PC-3 (cell line): ENCODE measurements around the gene SLC30A7. TPM values are rescaled to one million over a fixed set of nuclear protein-coding genes. Genes with fewer than 3 reads are reported as not detected.

Experiments used
- ATAC-seq: fragments of 200-7000 bp; cut with Tn5 transposase; 2 replicates; pipeline ENCODE4 v1.9.1; 2020; ENCODE audit warnings: mild to moderate bottlenecking, moderate library complexity
- BruUV-seq: library from RNA; stranded (reverse); fragments of 400-500 nt; replicated peaks from 2 replicates; lab custom pipeline; 2021; lab: Mats Ljungman, UMichigan
- CTCF ChIA-PET: fragments of 300-600 bp; sonication (Branson Sonifier 250); formaldehyde crosslinking; loops from one replicate; lab custom pipeline; 2022; ENCODE audit warnings: antibody characterized with exemption; lab: Charles Lee
- POLR2A ChIA-PET: fragments of 300-600 bp; sonication (Branson Sonifier 250); formaldehyde crosslinking; loops from one replicate; lab custom pipeline; 2022; ENCODE audit warnings: antibody characterized with exemption; ENCODE audit not compliant: unreplicated experiment; lab: Charles Lee
- DNase-seq: peaks from one replicate; pipeline ENCODE4 v3.0.0-alpha.2; 2015
- H2AFZ ChIP-seq: fragments of 300-600 bp; sonication (generic); 2 replicates; pipeline ENCODE4 v1.6.0; 2016; ENCODE audit warnings: antibody characterized with exemption, low read length
- H3F3A ChIP-seq: fragments of 300-600 bp; sonication (generic); one replicate; pipeline ENCODE4 v1.6.0; 2017; ENCODE audit warnings: antibody characterized with exemption, low read length, control low read depth, mild to moderate bottlenecking; ENCODE audit not compliant: unreplicated experiment
- H3K27ac ChIP-seq: fragments of 300-600 bp; sonication (generic); 2 replicates; pipeline ENCODE4 v1.5.1; 2016; ENCODE audit warnings: mild to moderate bottlenecking, low read length
- H3K27me3 ChIP-seq: fragments of 300-600 bp; sonication (generic); 2 replicates; pipeline ENCODE4 v1.6.1; 2016; ENCODE audit warnings: low read length, mixed read lengths
- H3K36me3 ChIP-seq: fragments of 300-600 bp; sonication (generic); 2 replicates; pipeline ENCODE4 v1.6.1; 2016; ENCODE audit warnings: low read depth, mixed run types, low read length, mixed read lengths
- H3K4me1 ChIP-seq: fragments of 300-600 bp; sonication (generic); 2 replicates; pipeline ENCODE4 v1.5.1; 2016; ENCODE audit warnings: low read length; ENCODE audit not compliant: insufficient read depth
- H3K4me2 ChIP-seq: fragments of 300-600 bp; sonication (generic); 2 replicates; pipeline ENCODE4 v1.6.0; 2016; ENCODE audit warnings: low read length
- H3K4me3 ChIP-seq: fragments of 300-600 bp; sonication (generic); 2 replicates; pipeline ENCODE4 v1.5.1; 2016; ENCODE audit warnings: mild to moderate bottlenecking, low read length, mixed read lengths
- H3K79me2 ChIP-seq: fragments of 300-600 bp; sonication (generic); 2 replicates; pipeline ENCODE4 v1.6.1; 2017; ENCODE audit warnings: low read length, mixed read lengths
- H3K9ac ChIP-seq: fragments of 300-600 bp; sonication (generic); 2 replicates; pipeline ENCODE4 v1.6.0; 2016; ENCODE audit warnings: mild to moderate bottlenecking, low read length
- H3K9me2 ChIP-seq: fragments of 300-600 bp; sonication (generic); replicated peaks from 2 replicates; pipeline ENCODE4 v1.6.1; 2016; ENCODE audit warnings: mixed run types, low read length, mixed read lengths
- H3K9me3 ChIP-seq: fragments of 300-600 bp; sonication (generic); 2 replicates; pipeline ENCODE4 v1.6.1; 2016; ENCODE audit warnings: low read length, mixed read lengths
- H4K20me1 ChIP-seq: fragments of 300-600 bp; sonication (generic); 2 replicates; pipeline ENCODE4 v1.6.1; 2016; ENCODE audit warnings: low read length, mixed read lengths
- EZH2 ChIP-seq: fragments of 300-600 bp; sonication (generic); IDR thresholded peaks from one replicate; pipeline ENCODE4 v1.6.1; 2017; ENCODE audit warnings: antibody characterized with exemption, mild to moderate bottlenecking, low read length; ENCODE audit not compliant: unreplicated experiment
- EZH2phosphoT487 ChIP-seq: fragments of 300-600 bp; sonication (generic); IDR thresholded peaks from 2 replicates; pipeline ENCODE4 v1.6.1; 2018; ENCODE audit warnings: mild to moderate bottlenecking, antibody characterized with exemption, low read length, borderline replicate concordance
- intact Hi-C: fragments of 100-400 bp; cut with micrococcal nuclease; formaldehyde crosslinking; loops from 2 replicates; pipeline ENCODE4 v1.9.0; 2023
- total RNA-seq: library from RNA; depleted of rRNA; stranded (reverse); fragments of >200 nt; gene quantifications from 2 replicates; pipeline ENCODE4 v1.2.3, GENCODE V29; 2014
- TF ChIP-seq, protein P1 (sequence below): fragments of 300-600 bp; sonication (generic); conservative IDR thresholded peaks from 2 replicates; pipeline ENCODE4 v1.5.1; 2017; ENCODE audit warnings: antibody characterized with exemption, low read depth, mild to moderate bottlenecking, low read length

Gene SLC30A7
- total RNA-seq, 1 experiment from 2014 or later, result 24.0 TPM

DNA sequence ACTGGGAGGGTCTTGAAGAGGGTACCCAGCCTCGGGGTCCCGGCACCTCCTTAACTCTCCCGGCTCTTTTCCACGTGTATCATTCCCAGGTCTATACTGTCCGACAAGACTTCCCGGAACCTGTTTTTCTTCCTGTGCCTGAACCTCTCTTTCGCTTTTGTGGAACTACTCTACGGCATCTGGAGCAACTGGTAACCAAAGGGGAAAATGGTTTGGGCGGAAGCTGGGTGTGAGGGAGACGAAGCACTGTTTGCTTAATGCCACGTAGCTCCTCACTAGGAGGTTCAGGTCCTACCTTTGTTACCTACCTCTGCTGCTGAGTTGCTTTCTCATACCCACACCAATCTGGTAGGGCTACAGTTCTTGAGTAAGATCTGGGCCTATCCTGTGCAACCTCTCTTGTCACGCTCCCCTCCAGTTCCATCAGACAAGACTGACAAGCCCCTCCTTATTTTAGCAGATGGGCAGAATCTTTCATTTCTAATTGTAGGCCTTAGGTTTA is 642 bp downstream of the SLC30A7 start:
- no TSS peak for BruUV-seq
- H3K27me3 ChIP-seq, result no peaks in the 10 kb centered on the region
- peak overlapping the region; percentile 97 for H3K4me2 ChIP-seq
- H3K27ac ChIP-seq, result peak overlapping the region; percentile 98
- H2AFZ ChIP-seq, result peak overlapping the region; percentile 93
- no peaks in the 10 kb centered on the region for H3K9me3 ChIP-seq
- DNase-seq (peak; percentile 79), ATAC-seq (peak; percentile 47)
- H3K4me3 ChIP-seq, result peak overlapping the region; percentile 92
- H3K36me3 ChIP-seq, result peaks cover 23% of the 10 kb centered on the region
- peak overlapping the region; percentile 95 for H3K9ac ChIP-seq
- peaks cover 10% of the 10 kb centered on the region; the same call in 1 of the 2 replicates for H4K20me1 ChIP-seq
- H3F3A ChIP-seq, result no peaks in the 10 kb centered on the region
- POLR2A ChIA-PET, result interaction anchor here (0.5 to 0.6 kb wide), 3 partner anchors 273 to 754 kb away, joined by 3 to 7 read pairs (median 5); no protein-coding TSS in a partner anchor
- no peak for TF ChIP-seq EZH2phosphoT487
- TF ChIP-seq, protein P1, sequence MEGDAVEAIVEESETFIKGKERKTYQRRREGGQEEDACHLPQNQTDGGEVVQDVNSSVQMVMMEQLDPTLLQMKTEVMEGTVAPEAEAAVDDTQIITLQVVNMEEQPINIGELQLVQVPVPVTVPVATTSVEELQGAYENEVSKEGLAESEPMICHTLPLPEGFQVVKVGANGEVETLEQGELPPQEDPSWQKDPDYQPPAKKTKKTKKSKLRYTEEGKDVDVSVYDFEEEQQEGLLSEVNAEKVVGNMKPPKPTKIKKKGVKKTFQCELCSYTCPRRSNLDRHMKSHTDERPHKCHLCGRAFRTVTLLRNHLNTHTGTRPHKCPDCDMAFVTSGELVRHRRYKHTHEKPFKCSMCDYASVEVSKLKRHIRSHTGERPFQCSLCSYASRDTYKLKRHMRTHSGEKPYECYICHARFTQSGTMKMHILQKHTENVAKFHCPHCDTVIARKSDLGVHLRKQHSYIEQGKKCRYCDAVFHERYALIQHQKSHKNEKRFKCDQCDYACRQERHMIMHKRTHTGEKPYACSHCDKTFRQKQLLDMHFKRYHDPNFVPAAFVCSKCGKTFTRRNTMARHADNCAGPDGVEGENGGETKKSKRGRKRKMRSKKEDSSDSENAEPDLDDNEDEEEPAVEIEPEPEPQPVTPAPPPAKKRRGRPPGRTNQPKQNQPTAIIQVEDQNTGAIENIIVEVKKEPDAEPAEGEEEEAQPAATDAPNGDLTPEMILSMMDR, result no peak
- TF ChIP-seq EZH2, result no peak
- intact Hi-C loops, result no loop called here
- peaks cover 23% of the 10 kb centered on the region for H3K4me1 ChIP-seq
- H3K9me2 ChIP-seq, result no peaks in the 10 kb centered on the region
- CTCF ChIA-PET, result no interaction called here
- peaks cover 63% of the 10 kb centered on the region for H3K79me2 ChIP-seq

DNA sequence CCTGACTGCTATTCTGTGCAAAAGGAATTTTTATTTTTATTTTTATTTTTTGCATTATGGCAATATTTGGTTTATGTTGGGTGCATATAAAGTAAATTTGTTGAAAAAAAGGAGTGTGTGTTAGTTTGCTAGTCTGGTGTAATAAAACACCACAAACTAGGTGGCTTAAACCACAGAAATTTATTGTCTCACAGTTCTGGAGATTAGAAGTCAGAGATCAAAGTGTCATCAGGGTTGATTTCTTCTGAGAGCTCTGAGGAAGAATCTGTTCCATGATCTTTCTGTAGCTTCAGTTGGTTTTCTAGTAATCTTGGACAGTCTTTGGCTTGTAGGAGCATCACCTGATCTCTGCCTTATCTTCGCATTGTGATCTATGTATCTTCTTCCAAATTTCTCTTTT is 6.5 kb downstream of the SLC30A7 start:
- Histone ChIP-seq H3K36me3 (peaks cover 46% of the 10 kb centered on the region), H3K27me3 (no peaks in the 10 kb centered on the region), H3K9ac (no peak overlapping the region), H3K9me2 (no peaks in the 10 kb centered on the region), H3F3A (no peaks in the 10 kb centered on the region), H3K4me3 (no peak overlapping the region), H3K4me1 (peaks cover 9% of the 10 kb centered on the region), H3K9me3 (no peaks in the 10 kb centered on the region), H4K20me1 (peaks cover 3% of the 10 kb centered on the region; the same call in 1 of the 2 replicates), H3K27ac (no peak overlapping the region), H3K79me2 (peaks cover 47% of the 10 kb centered on the region), H2AFZ (no peak overlapping the region), H3K4me2 (no peak overlapping the region)
- BruUV-seq, result no TSS peak
- ChIA-PET POLR2A (no interaction called here), CTCF (no interaction called here)
- TF ChIP-seq, protein P1, result no peak
- TF ChIP-seq EZH2, result no peak
- no peak for TF ChIP-seq EZH2phosphoT487
- intact Hi-C loops, result no loop called here
- ATAC-seq (no peak), DNase-seq (no peak)

DNA sequence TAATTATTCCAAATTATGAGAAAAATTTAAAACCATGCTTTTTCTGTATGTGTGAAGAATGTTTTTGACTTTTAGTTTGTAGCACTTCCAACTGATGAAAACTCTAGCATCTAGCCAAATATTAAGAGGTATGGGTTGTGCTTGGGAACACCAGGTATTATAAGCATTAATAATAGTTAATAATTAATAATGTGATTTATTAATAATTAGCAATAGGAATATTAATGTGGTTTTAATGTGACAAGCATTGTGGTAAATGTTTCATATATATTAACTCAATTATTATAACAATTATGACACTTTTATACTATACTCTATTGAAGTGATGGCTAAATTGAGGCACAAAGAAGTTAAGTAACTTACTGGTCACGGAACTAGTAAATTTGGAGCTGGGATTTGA is 7.9 kb downstream of the SLC30A7 start:
- DNase-seq (no peak), ATAC-seq (no peak)
- no peak overlapping the region for H3K4me3 ChIP-seq
- H3K27ac ChIP-seq, result no peak overlapping the region
- POLR2A ChIA-PET, result no interaction called here
- CTCF ChIA-PET, result no interaction called here
- no peak overlapping the region for H3K9ac ChIP-seq
- H4K20me1 ChIP-seq, result no peaks in the 10 kb centered on the region; the same call in 1 of the 2 replicates
- intact Hi-C loops, result no loop called here
- H3K36me3 ChIP-seq, result peaks cover 55% of the 10 kb centered on the region
- peaks cover 33% of the 10 kb centered on the region for H3K79me2 ChIP-seq
- H3K9me2 ChIP-seq, result no peaks in the 10 kb centered on the region
- H3K27me3 ChIP-seq, result no peaks in the 10 kb centered on the region
- no peaks in the 10 kb centered on the region for H3K4me1 ChIP-seq
- no peak overlapping the region for H3K4me2 ChIP-seq
- no peaks in the 10 kb centered on the region for H3F3A ChIP-seq
- BruUV-seq, result no TSS peak
- no peak overlapping the region for H2AFZ ChIP-seq
- TF ChIP-seq EZH2 (no peak), EZH2phosphoT487 (no peak)
- TF ChIP-seq, protein P1, result no peak
- no peaks in the 10 kb centered on the region for H3K9me3 ChIP-seq
